HG03575 (cell line): ENCODE results near the gene RNF144A.

ENCODE experiments used
- ATAC-seq: cut with Tn5 transposase; IDR thresholded peaks from one replicate; pipeline ENCODE4 v1.9.1; 2021; ENCODE audit not compliant: unreplicated experiment, insufficient number of reproducible peaks, low FRiP score; ENCODE audit errors: extremely low read depth

Gene RNF144A

GRCh38 chr2:7027956-7028655 is 110.9 kb downstream of the RNF144A start:
- no peak for ATAC-seq

DNA sequence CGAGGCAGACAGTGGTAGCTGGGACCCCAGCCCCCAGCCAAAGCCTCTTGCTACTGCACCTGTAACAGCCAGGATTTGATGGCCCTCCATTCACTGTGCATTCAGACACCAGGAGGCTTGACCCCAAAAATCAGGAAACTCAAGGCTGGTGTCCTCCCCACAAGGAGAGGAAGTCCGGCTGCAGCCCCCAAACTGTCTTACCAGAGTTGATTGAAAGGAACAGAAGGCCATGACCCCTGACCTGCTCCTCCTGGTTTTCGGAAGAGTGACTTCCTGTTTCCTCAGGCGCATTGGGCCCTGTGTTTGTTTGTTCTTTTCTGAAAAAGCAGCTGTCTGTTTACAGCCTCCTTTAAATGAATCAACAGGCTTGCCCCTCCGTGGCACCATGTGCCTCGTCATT is 111.6 kb downstream of the RNF144A start:
- no peak for ATAC-seq

DNA sequence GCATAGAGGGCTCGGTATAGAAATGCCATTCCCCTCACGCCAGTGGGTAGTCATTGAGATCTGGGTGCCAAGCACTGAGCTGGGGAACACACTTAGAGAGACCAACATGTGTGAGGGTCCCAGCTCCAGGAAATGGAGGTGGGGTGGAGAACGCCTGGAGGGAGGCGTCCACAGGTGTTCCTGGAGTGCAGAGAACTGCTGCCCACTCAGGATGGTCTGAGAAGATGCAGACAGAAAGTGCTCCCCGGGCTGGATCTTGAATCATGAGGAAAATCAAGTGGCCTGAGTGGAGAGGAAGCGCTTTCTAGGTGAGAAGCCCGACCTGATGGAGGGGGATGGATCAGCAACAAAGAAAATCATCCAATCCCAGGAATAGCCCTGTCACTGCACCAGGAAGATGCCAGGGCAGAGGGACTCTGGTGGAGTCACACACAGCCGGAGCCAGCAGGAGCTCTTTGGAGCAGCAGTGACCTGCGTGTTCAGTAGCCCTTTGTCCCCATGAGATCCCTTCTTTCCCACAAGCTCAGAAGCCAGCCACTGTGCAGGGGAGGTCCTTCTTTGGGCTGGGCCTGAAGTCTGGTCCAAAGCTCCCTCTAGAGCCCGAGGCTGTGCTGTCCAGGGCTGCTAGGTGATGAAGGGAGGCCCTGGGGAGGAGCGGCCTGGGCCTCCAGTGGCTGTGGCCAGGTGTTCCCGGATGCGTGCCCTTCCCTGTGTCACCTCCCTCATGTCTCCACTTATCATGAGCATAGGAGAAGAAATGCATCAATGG is 112.3 kb downstream of the RNF144A start:
- ATAC-seq, result no peak

DNA sequence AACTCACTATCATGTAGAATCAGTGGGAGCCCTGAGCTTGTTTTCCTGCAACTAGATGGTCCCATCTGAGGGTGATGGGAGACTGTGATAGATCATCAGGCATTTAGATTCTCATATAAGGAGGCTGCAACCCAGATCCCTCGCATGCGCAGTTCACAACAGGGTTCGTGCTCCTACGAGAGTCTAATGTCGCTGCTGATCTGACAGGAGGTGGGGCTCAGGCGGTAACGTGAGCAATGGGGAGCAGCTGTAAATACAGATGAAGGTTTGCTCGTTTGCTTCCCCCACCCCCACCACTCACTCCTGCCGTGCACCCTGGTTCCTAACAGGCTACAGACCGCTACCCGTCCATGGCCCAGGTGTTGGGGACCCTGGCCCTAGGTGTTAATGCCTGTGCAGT is 113.6 kb downstream of the RNF144A start:
- ATAC-seq, result no peak

DNA sequence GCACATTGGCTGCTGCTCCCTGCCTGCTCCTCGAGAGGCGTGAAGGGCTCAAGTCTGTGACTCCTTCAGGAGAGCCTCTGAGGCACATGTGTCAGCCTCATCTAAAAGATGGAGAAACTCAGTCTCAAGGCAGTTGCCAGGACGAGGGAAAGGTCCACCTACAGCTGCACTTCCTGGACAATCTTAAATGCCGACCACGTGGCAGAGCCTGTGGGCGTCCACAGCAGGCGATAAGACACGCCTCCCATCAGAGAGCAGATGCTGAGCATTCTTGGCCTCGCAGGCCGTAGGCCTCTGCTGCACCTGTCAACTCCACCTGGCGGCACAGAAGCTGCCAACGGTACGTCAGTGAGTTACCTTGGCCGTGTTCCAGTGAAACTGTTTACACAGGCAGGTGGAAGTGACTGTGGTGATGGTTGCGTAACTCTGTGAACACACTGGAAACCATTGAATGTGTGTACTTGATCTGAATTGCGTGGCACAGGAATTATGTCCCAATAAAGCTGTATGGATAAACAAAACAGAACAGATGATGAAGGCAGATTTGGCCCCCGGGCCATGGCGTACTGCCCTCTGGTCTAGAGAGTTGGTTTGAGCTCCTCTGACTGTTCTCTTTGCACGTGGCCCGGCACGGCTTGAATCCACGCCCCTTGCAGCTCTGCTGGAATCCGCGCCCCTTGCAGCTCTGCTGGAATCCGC is 114.5 kb downstream of the RNF144A start:
- ATAC-seq, result no peak

DNA sequence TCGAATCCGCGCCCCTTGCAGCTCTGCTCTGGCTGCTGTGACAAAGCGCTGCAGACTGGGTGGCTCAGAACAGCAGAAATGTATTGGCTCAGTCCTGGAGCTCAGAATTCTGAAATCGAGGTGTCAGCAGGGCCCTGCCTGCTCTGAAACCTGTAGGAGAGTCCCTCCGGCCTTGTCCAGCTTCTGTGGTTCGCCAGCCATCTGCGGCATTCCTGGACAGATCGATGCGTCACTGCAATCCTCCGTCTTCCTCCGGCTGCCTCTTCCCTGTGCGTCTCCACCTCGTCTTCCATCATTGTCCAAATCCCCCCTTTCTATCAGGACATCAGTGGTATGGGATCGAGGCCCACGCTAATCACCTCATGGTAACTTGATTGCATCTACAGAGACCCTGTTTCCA is 115.2 kb downstream of the RNF144A start:
- no peak for ATAC-seq

DNA sequence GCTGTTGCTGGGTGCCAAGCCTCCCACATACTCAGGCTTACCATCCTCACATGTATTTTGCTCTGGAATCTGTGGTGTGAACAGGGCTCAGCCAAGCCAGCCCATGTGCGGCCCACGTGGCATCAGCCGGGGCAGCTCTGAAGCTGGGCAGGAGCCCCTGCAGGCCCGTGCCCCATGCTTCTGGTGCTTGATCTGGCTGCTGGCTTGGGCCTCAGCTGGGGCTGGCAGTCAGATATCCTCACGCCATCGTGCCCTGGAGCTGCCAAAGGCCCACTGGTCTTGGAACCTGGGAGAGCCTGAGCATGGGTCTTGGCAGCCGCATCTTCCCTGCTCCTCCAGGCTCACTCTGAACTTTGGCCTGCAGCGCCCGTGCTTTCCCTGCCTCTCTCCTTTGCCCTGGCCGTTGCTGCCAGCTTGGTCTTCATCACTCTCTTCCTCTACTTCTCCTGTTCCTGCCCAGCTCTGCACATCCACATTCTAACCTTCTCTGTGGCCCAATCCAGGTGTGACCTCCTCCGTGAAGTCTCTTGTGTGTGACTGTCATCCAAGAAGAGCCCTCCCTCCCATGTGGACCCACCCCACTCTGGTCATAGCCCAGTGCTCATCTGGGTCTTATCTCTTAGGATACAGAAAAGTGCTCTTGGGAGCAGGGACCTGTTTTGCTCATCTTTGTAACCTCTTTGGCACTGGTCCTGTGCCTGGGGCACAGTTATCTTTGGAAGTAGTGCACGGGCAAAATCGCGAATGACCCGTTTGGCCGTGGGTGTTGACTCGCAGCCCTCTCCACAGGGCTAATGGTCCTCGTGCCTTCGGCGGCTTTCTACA is 116.1 kb downstream of the RNF144A start:
- no peak for ATAC-seq

GRCh38 chr2:7034303-7034702 is 117.1 kb downstream of the RNF144A start:
- no peak for ATAC-seq

DNA sequence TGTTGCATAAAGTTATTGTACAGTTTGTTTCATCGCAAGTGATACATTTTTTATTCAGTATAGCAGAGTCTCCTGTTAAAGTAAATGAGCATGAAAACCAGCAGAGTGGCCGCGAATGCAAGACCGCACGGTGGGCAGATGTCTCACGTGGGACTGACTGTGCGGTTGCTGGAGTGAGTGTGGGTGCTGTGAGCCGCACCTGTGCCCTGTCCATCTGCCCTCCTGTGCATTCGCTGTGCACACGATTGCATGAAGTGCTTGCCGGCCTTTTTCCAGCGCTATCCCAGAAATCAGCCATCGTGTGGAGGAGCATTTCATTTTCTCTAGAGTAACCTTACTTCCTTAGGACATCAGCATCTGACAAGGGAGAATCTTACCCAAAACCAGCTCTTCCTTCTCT is 118.7 kb downstream of the RNF144A start:
- ATAC-seq, result no peak

DNA sequence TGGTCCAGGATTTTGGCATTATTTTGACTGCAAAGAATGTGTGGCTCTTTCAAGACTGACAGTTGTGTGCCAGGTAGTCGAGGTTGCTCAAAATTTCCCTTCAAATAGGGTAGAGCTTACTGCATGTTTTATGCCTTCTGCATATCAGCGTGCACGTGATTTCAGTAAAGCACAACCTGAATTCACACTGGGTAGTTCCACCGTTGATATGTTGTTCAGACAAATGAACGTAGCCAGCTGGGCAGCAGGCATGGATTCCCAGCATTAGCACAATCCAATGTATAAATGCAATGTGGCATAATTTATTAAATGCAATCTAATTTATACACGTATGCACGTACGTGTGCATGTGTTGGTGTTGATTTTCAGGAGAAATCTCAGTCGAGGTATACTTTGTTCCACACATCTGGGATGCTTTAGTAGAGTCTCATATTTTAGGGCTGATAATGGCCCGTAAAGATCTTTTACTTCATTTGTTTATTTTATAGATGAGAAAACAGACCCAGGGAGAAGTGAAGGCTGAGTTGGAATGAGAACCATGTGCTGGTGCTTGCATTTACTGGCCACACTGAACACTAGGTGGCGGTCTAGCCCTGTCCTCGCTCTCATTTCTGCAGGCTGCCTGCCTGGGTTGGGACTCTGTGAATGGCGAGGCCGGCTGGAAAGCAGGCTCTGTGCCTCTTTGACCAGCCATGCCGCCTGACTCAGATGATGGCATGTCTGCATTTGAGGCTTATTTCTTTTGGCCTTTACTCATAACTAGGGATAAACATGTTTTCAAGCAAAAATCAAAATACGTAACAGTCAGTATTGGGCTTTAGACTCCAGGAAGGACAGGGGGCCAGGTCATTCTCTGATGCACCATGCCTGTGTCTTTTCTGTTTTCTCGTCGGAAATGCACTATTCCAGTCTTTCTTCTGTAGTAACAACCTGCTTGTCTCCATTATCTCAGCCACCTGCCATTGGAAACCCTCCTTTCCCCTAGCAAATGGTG is 120.4 kb downstream of the RNF144A start:
- peak; percentile 61 for ATAC-seq

GRCh38 chr2:7040547-7040946 is 123.3 kb downstream of the RNF144A start:
- ATAC-seq, result no peak

DNA sequence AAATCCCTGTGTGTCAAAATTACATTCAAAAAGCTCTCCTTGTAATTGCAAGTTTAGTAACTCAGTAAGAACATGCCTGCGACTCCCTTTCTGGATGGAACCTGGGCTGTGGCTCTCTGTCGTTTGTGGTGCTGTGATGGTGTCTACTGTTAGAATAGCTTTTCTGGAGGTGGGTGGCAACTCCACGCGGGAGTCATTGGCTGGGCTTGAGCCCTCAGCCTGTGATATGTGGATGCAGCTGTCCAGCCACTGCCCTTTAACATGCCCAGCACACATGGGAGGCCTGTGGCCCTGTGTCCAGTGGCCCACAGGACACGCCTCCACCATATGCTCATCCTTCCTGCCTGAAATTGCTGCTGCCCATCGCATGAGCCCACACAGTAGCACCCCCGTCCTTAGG is 124.2 kb downstream of the RNF144A start:
- no peak for ATAC-seq

DNA sequence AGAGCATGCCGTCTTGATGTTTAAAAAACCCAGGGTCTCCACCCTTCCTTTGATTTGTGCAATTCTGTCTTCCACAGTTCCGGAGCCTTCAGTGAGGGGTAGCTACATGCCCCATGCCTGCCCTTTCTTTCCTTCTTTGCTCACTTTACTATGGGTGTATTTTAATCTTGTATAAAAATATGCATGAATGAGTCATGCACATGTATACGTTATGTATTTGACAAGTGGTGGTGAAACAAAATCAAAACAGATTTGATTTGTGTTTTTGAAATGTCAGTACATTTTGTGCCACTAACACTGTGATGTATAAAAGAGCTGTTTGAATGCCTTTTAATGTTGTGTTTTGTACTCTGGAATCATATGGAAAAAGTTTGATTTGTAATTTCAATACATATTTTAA is 126.5 kb downstream of the RNF144A start:
- no peak for ATAC-seq

DNA sequence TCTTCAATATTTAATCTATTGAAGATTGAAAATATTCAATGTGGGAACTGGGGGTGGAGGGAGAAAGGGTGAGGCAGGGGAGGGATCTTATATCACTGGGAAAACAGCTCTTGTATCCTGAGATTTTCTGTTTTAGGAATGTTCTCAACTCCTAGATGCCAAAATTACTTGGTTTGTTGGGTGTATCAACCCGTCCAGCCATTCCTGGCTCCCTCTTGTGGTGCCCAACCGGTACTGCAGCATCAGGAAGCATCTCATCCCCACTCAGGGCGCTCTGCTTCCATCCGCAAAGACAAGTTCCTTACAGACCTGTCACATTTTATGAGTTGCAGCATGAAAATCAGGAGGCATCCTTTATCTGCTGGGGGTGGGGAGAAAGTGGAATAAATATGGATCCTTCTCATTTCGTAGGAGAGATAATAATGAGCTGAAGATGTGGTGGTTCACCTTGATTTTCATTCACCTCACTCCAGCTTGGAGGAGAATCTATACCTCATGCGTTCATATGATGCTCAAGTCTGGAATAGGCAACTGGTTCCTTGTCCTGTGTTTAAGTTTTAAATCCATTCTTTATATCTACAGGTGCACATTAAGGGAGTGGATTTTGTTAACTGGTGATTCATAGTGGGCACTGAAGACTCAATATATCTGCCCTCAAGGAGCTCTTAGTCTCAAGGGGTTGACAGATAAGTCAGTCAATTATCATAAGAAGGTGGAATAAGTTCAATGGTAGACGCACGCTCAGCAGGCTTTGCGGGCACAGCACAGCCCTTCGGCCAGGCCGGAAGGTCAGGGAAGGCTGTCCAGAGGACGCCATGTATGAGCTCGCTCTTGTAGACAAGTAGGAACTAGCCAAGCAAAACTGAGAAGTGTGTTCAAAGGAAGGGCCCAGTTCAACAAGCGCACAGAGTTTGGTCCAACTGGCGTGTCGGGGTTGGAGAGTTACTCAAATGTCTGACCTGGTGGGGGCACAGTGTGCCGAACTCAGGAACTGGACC is 127.3 kb downstream of the RNF144A start:
- no peak for ATAC-seq

DNA sequence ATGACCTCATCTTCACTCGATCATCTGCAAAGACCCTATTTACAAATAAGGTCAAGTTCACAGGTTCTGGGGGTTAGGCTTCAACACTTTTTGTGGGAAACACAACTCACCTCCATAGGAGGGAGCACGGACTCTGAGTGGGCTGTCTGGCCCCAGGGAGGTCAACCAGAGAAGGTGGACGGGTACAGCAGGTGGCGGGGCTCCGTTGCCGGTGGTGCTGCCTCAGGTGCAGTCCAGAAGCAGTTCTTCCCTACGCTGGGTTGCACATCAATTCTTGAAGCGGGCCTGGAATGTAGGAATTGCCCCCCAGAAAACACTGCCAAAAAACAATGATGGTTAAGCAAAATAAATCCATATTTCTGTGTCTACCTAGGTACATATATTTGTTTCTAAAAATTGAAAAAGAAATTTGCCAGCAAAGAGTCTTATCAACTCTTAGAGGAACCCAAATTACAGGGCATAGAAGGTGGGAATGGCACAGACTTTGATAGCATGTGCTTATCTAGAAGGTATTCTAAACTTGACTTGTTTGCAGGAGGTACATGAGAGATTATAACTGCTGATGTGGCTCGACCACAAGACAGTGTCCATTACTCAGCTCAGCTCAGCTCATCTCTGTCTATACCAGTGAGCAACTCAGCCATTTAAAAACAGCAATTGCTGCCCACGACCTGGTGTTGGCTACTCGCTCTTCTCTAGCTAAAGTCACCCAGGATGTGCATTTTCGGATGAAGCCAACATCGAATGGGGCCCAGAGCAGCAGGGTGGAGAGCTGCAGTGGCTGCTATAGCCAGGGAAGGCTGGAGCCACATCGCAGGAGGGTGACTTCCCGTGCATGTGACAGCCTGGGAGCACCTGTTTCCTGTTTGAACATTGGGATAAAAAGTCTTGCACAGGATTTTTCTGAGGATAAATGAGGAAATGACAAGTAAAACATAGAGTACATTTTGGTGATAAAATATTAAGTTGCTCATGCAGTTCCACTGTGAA is 128.7 kb downstream of the RNF144A start:
- no peak for ATAC-seq

GRCh38 chr2:7047661-7048060 is 130.4 kb downstream of the RNF144A start:
- no peak for ATAC-seq
